ENCODE data around the gene RFK. TPM values are rescaled to one million over a fixed set of nuclear protein-coding genes. Genes with fewer than 3 reads are reported as not detected.

The RFK gene
- total RNA-seq, 1 donor from 2014 or later, result 7.7 TPM

DNA sequence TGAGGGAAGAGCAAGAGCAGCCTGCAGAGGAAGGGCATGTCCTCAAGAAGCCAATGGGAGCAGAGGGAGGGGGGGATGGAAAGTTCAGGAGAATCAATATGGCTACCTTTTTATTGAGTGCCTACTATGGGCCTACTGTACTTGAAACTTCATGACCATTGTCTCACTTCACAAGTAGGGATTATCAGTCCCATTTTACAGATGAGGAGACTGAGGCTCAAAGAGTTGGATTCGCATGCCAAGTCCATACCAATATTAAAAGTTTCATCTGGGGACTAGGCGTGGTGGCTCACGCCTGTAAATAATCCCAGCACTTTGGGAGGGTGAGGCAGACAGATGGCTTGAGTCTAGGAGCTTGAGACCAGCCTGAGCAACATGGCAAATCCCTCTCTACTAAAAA lies 40.0 kb downstream of the RFK start:
- ChIA-PET CTCF (no interaction called here), POLR2A (no interaction called here)
- intact Hi-C loops (cut with micrococcal nuclease), result no loop called here
- Mint-ChIP-seq H3K4me3 (no peak overlapping the region), H3K36me3 (ENCODE audit: low read depth) (no peaks in the 10 kb centered on the region), H3K27me3 (no peaks in the 10 kb centered on the region), H3K9me3 (no peaks in the 10 kb centered on the region), H3K27ac (no peak overlapping the region), H3K4me1 (no peaks in the 10 kb centered on the region)
- TF ChIP-seq, protein P1, sequence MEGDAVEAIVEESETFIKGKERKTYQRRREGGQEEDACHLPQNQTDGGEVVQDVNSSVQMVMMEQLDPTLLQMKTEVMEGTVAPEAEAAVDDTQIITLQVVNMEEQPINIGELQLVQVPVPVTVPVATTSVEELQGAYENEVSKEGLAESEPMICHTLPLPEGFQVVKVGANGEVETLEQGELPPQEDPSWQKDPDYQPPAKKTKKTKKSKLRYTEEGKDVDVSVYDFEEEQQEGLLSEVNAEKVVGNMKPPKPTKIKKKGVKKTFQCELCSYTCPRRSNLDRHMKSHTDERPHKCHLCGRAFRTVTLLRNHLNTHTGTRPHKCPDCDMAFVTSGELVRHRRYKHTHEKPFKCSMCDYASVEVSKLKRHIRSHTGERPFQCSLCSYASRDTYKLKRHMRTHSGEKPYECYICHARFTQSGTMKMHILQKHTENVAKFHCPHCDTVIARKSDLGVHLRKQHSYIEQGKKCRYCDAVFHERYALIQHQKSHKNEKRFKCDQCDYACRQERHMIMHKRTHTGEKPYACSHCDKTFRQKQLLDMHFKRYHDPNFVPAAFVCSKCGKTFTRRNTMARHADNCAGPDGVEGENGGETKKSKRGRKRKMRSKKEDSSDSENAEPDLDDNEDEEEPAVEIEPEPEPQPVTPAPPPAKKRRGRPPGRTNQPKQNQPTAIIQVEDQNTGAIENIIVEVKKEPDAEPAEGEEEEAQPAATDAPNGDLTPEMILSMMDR (IDR thresholded peaks at IDR 0.05), result no peak
- DNase-seq (no peak), ATAC-seq (ENCODE audit: low read depth) (no peak)

DNA sequence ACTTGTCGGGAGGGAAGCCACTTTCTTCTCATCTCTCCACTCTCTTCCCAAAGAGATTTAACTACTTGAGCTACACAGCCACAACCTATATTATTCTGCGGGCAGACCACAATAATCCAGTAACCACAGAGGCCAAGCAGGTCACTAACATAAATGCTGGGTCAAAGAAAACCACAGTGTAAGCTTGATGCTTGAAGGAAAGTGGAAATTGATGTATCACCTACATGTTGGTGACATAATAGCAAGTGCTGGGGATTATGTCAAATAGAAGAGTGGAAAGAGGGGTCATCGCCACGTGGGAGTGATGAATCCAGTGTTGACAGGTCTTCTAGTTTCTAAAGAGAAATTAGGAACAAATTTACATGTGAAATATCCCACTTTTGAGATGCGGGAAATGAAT lies 40.9 kb downstream of the RFK start:
- ChIA-PET POLR2A (no interaction called here), CTCF (no interaction called here)

DNA sequence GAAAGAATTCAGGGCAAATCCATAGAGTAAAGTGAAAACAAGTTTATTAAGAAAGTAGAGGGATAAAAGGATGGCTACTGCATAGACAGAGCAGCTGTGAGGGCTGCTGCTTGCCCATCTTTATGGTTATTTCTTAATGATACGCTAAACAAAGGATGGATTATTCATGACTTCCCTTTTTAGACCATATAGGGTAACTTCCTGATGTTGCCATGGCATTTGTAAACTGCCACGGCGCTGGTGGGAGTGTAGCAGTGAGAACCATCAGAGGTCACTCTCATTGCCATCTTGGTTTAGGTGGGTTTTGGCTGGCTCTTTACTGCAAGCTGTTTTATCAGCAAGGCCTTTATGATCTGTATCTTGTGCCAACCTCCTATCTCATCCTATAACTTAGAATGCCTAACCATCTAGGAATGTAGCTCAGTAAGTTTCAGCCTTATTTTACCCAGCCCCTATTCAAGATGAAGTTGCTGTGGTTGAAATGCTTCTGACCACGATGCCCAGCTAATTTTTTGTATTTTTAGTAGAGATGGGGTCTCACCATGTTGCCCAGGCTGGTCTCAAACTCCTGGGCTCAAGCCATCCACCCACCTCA lies 42.1 kb downstream of the RFK start:
- DNase-seq (no peak), ATAC-seq (ENCODE audit: low read depth) (no peak)
- Mint-ChIP-seq H3K4me3 (no peak overlapping the region), H3K4me1 (no peaks in the 10 kb centered on the region), H3K9me3 (no peaks in the 10 kb centered on the region), H3K27me3 (no peaks in the 10 kb centered on the region), H3K36me3 (ENCODE audit: low read depth) (no peaks in the 10 kb centered on the region), H3K27ac (no peak overlapping the region)
- intact Hi-C loops (cut with micrococcal nuclease), result no loop called here
- TF ChIP-seq, protein P1 (IDR thresholded peaks at IDR 0.05), result no peak
- POLR2A ChIA-PET, result no interaction called here
- CTCF ChIA-PET, result no interaction called here

More for the DNA sequence above, 40.9 kb downstream of the RFK start:
- Mint-ChIP-seq H3K27ac (no peak overlapping the region), H3K4me3 (no peak overlapping the region), H3K27me3 (no peaks in the 10 kb centered on the region), H3K9me3 (no peaks in the 10 kb centered on the region), H3K36me3 (ENCODE audit: low read depth) (no peaks in the 10 kb centered on the region), H3K4me1 (no peaks in the 10 kb centered on the region)
- DNase-seq, result no peak
- intact Hi-C loops (cut with micrococcal nuclease), result no loop called here
- TF ChIP-seq, protein P1 (IDR thresholded peaks at IDR 0.05), result no peak
- ATAC-seq (ENCODE audit: low read depth), result no peak

DNA sequence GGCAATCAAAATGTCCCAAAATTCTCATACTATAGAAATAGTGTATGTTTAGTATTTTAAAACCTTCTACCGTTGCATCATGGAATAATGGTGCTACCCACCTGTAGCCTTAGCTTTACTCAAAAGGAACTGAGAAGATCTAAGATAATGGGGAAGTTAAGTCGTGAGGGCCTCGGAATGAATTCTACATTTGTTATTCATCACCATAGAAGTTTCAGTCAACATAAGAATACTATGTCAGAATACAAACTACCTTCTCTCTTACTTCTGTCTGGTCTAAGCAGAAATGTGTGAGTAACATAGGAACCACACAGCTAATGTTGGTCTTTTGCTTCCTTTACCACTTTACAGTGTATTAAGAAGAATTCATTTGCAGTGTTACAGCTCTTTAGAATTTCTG lies 43.2 kb downstream of the RFK start:
- intact Hi-C loops (cut with micrococcal nuclease), result no loop called here
- ChIA-PET POLR2A (no interaction called here), CTCF (no interaction called here)
- no peak overlapping the region for H3K4me3 Mint-ChIP-seq
- peaks cover 2% of the 10 kb centered on the region for H3K27me3 Mint-ChIP-seq
- TF ChIP-seq, protein P1 (IDR thresholded peaks at IDR 0.05), result no peak
- no peak for DNase-seq
- no peak overlapping the region for H3K27ac Mint-ChIP-seq
- H3K9me3 Mint-ChIP-seq, result no peaks in the 10 kb centered on the region
- H3K36me3 Mint-ChIP-seq (ENCODE audit: low read depth), result no peaks in the 10 kb centered on the region
- ATAC-seq (ENCODE audit: low read depth), result no peak
- no peaks in the 10 kb centered on the region for H3K4me1 Mint-ChIP-seq

DNA sequence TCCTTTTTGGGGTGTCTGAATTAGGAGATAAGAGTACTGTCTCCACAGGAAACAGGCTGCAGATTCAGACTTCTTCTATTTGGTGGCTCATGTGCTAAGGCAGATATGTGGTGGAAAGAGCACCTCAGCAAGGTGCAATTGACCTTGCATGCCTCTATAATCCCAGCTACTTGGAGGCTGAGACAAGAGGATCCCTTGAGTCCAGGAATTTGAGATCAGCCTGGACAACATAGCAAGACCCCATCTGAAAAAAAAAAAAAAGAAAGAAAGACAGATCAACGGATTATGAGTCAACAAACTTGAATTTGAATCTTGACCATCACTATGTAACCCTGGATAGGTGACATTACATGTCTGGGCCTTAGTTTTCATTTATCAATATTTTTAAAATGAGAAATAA lies 44.4 kb downstream of the RFK start:
- H3K27ac Mint-ChIP-seq, result no peak overlapping the region
- intact Hi-C loops (cut with micrococcal nuclease), result no loop called here
- H3K27me3 Mint-ChIP-seq, result peaks cover 4% of the 10 kb centered on the region
- no peaks in the 10 kb centered on the region for H3K9me3 Mint-ChIP-seq
- DNase-seq (no peak), ATAC-seq (ENCODE audit: low read depth) (no peak)
- H3K4me1 Mint-ChIP-seq, result no peaks in the 10 kb centered on the region
- POLR2A ChIA-PET, result no interaction called here
- no peaks in the 10 kb centered on the region for H3K36me3 Mint-ChIP-seq (ENCODE audit: low read depth)
- H3K4me3 Mint-ChIP-seq, result no peak overlapping the region
- TF ChIP-seq, protein P1 (IDR thresholded peaks at IDR 0.05), result no peak
- CTCF ChIA-PET, result no interaction called here

Measured in activated B cell treated with CpG ODN at 0.5 μM for 24 hours (primary cell).